Neuronal stem cell (in vitro differentiated cells): ENCODE measurements around the gene TLCD1.
A peak's percentile ranks its signal among the peaks of the same experiment; 100 is the strongest.

Experiments
- DNase-seq: peaks from one replicate; pipeline ENCODE4 v3.0.0-alpha.2; 2013; ENCODE audit warnings: low spot score
- H2AFZ ChIP-seq: one replicate; pipeline ENCODE4 v1.6.1; 2013; ENCODE audit warnings: mild to moderate bottlenecking, low read length, inconsistent platforms
- H2AK5ac ChIP-seq: 2 replicates; pipeline ENCODE4 v1.6.1; 2013; ENCODE audit warnings: low read depth, mild to moderate bottlenecking, inconsistent platforms, low read length, moderate library complexity, mixed read lengths
- H2BK120ac ChIP-seq: 2 replicates; pipeline ENCODE4 v1.6.1; 2013; ENCODE audit warnings: low read depth, mild to moderate bottlenecking, inconsistent platforms, low read length, moderate library complexity, mixed read lengths
- H2BK12ac ChIP-seq: one replicate; pipeline ENCODE4 v1.6.1; 2013; ENCODE audit warnings: low read length, inconsistent platforms
- H2BK15ac ChIP-seq: 2 replicates; pipeline ENCODE4 v1.6.1; 2013; ENCODE audit warnings: mild to moderate bottlenecking, low read length, inconsistent platforms, mixed read lengths
- H2BK5ac ChIP-seq: one replicate; pipeline ENCODE4 v1.6.1; 2013; ENCODE audit warnings: inconsistent platforms, mild to moderate bottlenecking, low read length, moderate library complexity
- H3K14ac ChIP-seq: one replicate; pipeline ENCODE4 v1.6.1; 2013; ENCODE audit warnings: low read length, inconsistent platforms
- H3K18ac ChIP-seq: 2 replicates; pipeline ENCODE4 v1.6.1; 2013; ENCODE audit warnings: low read length, inconsistent platforms
- H3K23ac ChIP-seq: 2 replicates; pipeline ENCODE4 v1.6.1; 2013; ENCODE audit warnings: low read depth, mild to moderate bottlenecking, mixed read lengths, low read length, inconsistent platforms; ENCODE audit not compliant: poor library complexity
- H3K27ac ChIP-seq: replicated peaks from 3 replicates; pipeline ENCODE4 v1.5.1; 2013; ENCODE audit warnings: low read length, inconsistent platforms
- H3K27me3 ChIP-seq, 3 experiments: 2 replicates each; pipeline ENCODE4 v1.6.1; 2013; ENCODE audit warnings: low read length in 3 of 3, mild to moderate bottlenecking in 2 of 3, inconsistent platforms in 1 of 3, low read depth in 1 of 3, mixed read lengths in 1 of 3, moderate library complexity in 1 of 3; ENCODE audit not compliant: control insufficient read depth in 3 of 3, insufficient read depth in 3 of 3
- H3K36me3 ChIP-seq, 2 donors: replicated peaks in 1 of 2; 2 replicates each; pipeline ENCODE4 v1.6.1; 2013; ENCODE audit warnings: low read length in 2 of 2; ENCODE audit not compliant: control insufficient read depth in 2 of 2, insufficient read depth in 2 of 2
- H3K4ac ChIP-seq: 2 replicates; pipeline ENCODE4 v1.6.1; 2013; ENCODE audit warnings: inconsistent platforms, mild to moderate bottlenecking, low read length, moderate library complexity
- H3K4me1 ChIP-seq, 2 donors: 1 replicate in 1 of 2; 2 replicates in 1 of 2; pipeline ENCODE4 v1.6.1; 2013; ENCODE audit warnings: low read length in 2 of 2, low read depth in 1 of 2; ENCODE audit not compliant: control insufficient read depth in 2 of 2, insufficient read depth in 1 of 2
- H3K4me2 ChIP-seq: one replicate; pipeline ENCODE4 v1.6.1; 2013; ENCODE audit warnings: mild to moderate bottlenecking, low read length, inconsistent platforms; ENCODE audit not compliant: insufficient read depth, poor library complexity, severe bottlenecking
- H3K4me3 ChIP-seq, 2 donors: 2 replicates each; pipeline ENCODE4 v1.5.1; 2013; ENCODE audit warnings: low read length in 2 of 2, mild to moderate bottlenecking in 2 of 2, inconsistent platforms in 1 of 2, moderate library complexity in 1 of 2
- H3K79me1 ChIP-seq: one replicate; pipeline ENCODE4 v1.6.1; 2013; ENCODE audit warnings: low read depth, mild to moderate bottlenecking, inconsistent platforms, low read length, moderate library complexity
- H3K9ac ChIP-seq: one replicate; pipeline ENCODE4 v1.6.1; 2013; ENCODE audit warnings: mild to moderate bottlenecking, low read depth, low read length, inconsistent platforms; ENCODE audit not compliant: poor library complexity
- H3K9me3 ChIP-seq, 2 donors: replicated peaks in 1 of 2; 2 replicates each; pipeline versions ENCODE3 to v1.6.1; 2013; ENCODE audit warnings: low read length in 2 of 2, mild to moderate bottlenecking in 2 of 2, inconsistent platforms in 1 of 2, low read depth in 1 of 2, mixed read lengths in 1 of 2, moderate library complexity in 1 of 2; ENCODE audit not compliant: control insufficient read depth in 2 of 2, insufficient read depth in 1 of 2
- H4K8ac ChIP-seq: one replicate; pipeline ENCODE4 v1.6.1; 2013; ENCODE audit warnings: low read depth, mild to moderate bottlenecking, inconsistent platforms, low read length, moderate library complexity
- H4K91ac ChIP-seq: one replicate; pipeline ENCODE4 v1.6.1; 2013; ENCODE audit warnings: low read length, low read depth, mild to moderate bottlenecking, inconsistent platforms; ENCODE audit not compliant: poor library complexity
- WGBS, 2 donors: extraction: QIAGEN DNeasy Blood & Tissue Kit; methylation state at CpG; one replicate each; pipeline ENCODE4 v1.1.7; 2013; ENCODE audit warnings: missing lambda C conversion rate in 2 of 2, mixed read lengths in 1 of 2; ENCODE audit not compliant: insufficient read length in 2 of 2, insufficient replicate concordance in 1 of 2; ENCODE audit errors: extremely low coverage in 2 of 2; 5-methylcytosine and 5-hydroxymethylcytosine counted together

The TLCD1 gene

DNA sequence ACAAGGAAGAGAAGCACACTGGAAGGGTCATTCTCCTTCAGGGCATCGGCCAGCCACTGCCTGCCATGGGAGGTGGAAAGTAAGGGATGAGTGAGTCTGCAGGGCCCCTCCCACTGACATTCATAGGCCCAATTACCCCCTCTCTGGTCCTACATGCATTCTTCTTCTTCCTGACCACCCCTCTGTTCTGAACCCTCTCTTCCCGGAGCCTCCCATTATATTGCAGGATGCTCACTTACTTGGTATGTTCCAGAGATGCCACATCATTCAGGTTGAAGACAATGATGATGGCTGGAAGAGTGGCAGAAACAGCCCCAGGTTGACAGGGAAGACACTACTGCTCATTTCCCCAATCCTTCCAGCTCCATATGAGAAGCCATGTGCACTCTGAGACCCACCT, 10.8 kb downstream of the TLCD1 start:
- Histone ChIP-seq H2BK12ac (no peak overlapping the region), H4K91ac (peak overlapping the region; percentile 16), H3K27me3 (no peaks in the 10 kb centered on the region), H2BK120ac (no peak overlapping the region), H3K9ac (no peak overlapping the region), H2AK5ac (peak overlapping the region; percentile 10), H4K8ac (no peak overlapping the region), H3K4me2 (no peak overlapping the region), H2BK5ac (no peak overlapping the region), H3K9me3 (no peaks in the 10 kb centered on the region), H3K4ac (no peak overlapping the region), H3K4me3 (peak overlapping the region in 1 of 2 donors; percentile 89), H3K18ac (no peak overlapping the region), H2AFZ (no peak overlapping the region), H3K27ac (no peak overlapping the region), H3K14ac (no peak overlapping the region), H2BK15ac (no peak overlapping the region), H3K79me1 (peaks cover 5% of the 10 kb centered on the region), H3K4me1 (peaks cover 15 to 24% of the 10 kb centered on the region in 2 donors), H3K36me3 (peaks cover 18 to 43% of the 10 kb centered on the region in 2 donors), H3K23ac (no peak overlapping the region)
- whole genome bisulfite sequencing, 2 donors = no CpG with 5 or more reads among the region's 2 CpGs
- DNase-seq = no peak

DNA sequence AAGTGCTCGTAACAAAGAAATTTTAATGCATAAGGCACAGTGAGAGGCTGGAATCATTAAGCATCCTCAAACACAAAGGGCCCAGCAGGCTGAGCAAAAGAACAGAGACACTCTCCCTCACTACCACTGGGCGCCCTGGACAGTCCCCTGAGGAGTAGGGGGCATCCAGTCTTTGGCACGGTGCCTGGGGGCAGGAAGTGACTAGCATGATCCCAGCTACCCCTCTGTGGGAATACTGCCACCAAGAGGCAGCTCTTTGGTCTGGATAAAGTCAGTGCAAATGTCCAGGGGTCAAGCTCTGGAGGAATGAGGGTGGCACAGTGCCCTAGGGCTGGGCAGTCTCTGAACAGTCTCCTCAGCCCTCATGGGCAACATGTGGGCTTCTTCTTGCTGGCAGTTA, 11.8 kb downstream of the TLCD1 start:
- Histone ChIP-seq H3K27me3 (no peaks in the 10 kb centered on the region), H4K8ac (no peak overlapping the region), H3K4me2 (no peak overlapping the region), H3K18ac (peak overlapping the region; percentile 33), H3K4me3 (no peak overlapping the region), H2BK5ac (no peak overlapping the region), H2AFZ (no peak overlapping the region), H3K4ac (no peak overlapping the region), H3K23ac (no peak overlapping the region), H2BK15ac (no peak overlapping the region), H3K27ac (no peak overlapping the region), H2BK12ac (no peak overlapping the region), H3K14ac (no peak overlapping the region), H3K79me1 (peaks cover 6% of the 10 kb centered on the region), H3K36me3 (peaks cover 18 to 49% of the 10 kb centered on the region in 2 donors), H2BK120ac (no peak overlapping the region), H3K9me3 (no peaks in the 10 kb centered on the region), H3K4me1 (peaks cover 19 to 26% of the 10 kb centered on the region in 2 donors), H4K91ac (no peak overlapping the region), H3K9ac (no peak overlapping the region), H2AK5ac (no peak overlapping the region)
- DNase-seq = no peak
- no CpG with 5 or more reads among the region's 3 CpGs for whole genome bisulfite sequencing, 2 donors

DNA sequence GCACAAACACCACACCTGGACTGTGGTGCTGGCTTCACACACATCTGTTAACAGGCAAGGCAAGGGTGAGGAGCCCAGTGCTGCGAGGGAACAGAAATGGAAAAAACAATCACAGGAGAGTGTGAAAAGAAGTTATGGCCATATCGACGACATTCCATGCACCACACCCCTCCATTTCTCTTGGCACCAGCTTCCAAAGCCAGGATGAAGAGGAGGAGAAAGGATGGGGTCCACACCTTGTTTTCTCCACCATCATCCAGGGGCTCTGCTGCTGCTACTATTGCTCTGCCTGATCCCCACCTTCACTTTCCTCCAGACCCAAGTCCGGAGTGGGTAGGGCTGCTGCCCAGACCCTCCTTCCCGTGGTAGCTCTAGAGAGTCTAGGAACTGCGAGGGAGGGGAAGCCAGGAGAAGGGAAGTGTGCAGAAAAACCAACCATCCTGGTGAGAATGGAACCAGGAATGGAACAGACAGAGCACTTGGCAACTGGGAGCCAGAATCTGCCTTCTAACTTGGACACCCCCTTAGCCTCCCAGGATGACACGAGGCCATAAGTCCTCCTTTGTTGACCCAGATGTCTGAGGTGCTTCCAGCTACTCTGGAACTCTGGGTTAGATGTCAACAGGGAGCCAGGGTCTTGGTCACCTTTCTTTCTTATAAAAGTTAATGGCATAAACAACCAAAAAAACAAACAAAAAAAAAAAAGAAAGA, 13.2 kb downstream of the TLCD1 start:
- H3K23ac ChIP-seq = peak overlapping the region; percentile 90
- peaks cover 6% of the 10 kb centered on the region for H3K79me1 ChIP-seq
- H2BK5ac ChIP-seq = peak overlapping the region; percentile 93
- H4K91ac ChIP-seq = no peak overlapping the region
- no peak overlapping the region for H3K4ac ChIP-seq
- H4K8ac ChIP-seq = no peak overlapping the region
- no peaks in the 10 kb centered on the region for H3K9me3 ChIP-seq
- WGBS, 2 donors = no CpG with 5 or more reads among the region's 7 CpGs
- H2BK120ac ChIP-seq = no peak overlapping the region
- no peaks in the 10 kb centered on the region for H3K27me3 ChIP-seq
- peak overlapping the region; percentile 35 for H3K27ac ChIP-seq
- peak overlapping the region; percentile 53 for H3K9ac ChIP-seq
- no peak for DNase-seq
- H2AK5ac ChIP-seq = peak overlapping the region; percentile 3
- peaks cover 11 to 21% of the 10 kb centered on the region in 2 donors for H3K4me1 ChIP-seq
- no peak overlapping the region for H2AFZ ChIP-seq
- peak overlapping the region; percentile 72 for H3K14ac ChIP-seq
- H3K4me3 ChIP-seq = peak overlapping the region in 1 of 2 donors; percentile 1
- H3K4me2 ChIP-seq = peak overlapping the region; percentile 81
- peak overlapping the region; percentile 0 for H2BK15ac ChIP-seq
- peak overlapping the region; percentile 14 for H2BK12ac ChIP-seq
- H3K18ac ChIP-seq = peak overlapping the region; percentile 98
- H3K36me3 ChIP-seq = peaks cover 18 to 49% of the 10 kb centered on the region in 2 donors

- no CpG with 5 or more reads among the region's 34 CpGs for WGBS, 2 donors
- Histone ChIP-seq H3K4me3 (peak overlapping the region in 1 of 2 donors; percentile 76), H3K27ac (peak overlapping the region; percentile 97), H2BK12ac (peak overlapping the region; percentile 14), H3K14ac (peak overlapping the region; percentile 72), H3K79me1 (peaks cover 6% of the 10 kb centered on the region), H4K91ac (no peak overlapping the region), H2BK120ac (no peak overlapping the region), H2AFZ (no peak overlapping the region), H3K4ac (no peak overlapping the region), H4K8ac (no peak overlapping the region), H3K23ac (peak overlapping the region; percentile 90), H2BK15ac (peak overlapping the region; percentile 0), H3K9me3 (no peaks in the 10 kb centered on the region), H3K27me3 (no peaks in the 10 kb centered on the region), H2BK5ac (peak overlapping the region; percentile 93), H3K18ac (peak overlapping the region; percentile 98), H3K4me1 (peaks cover 11 to 21% of the 10 kb centered on the region in 2 donors), H3K9ac (peak overlapping the region; percentile 89), H3K36me3 (peaks cover 18 to 49% of the 10 kb centered on the region in 2 donors), H2AK5ac (peak overlapping the region; percentile 3), H3K4me2 (peak overlapping the region; percentile 81)
- DNase-seq = no peak
These were observed 13.9 kb downstream of the TLCD1 start for GRCh38 chr17:28712032-28712704.
